GM12864 (cell line): ENCODE data around the gene CELF1.
A peak's percentile ranks its signal among the peaks of the same experiment; 100 is the strongest.
"Not testable (repeated sequence)": the region's sequence is repeated elsewhere in the genome, so short reads cannot be mapped to it uniquely, and the experiment has no call there.

Source experiments
- DNase-seq: peaks from one replicate; pipeline ENCODE4 v3.0.0-alpha.2; 2011; ENCODE audit warnings: low read depth
- H3K4me3 ChIP-seq: 2 replicates; pipeline ENCODE4 v1.5.1; 2011; ENCODE audit warnings: mild to moderate bottlenecking, low read depth, low read length, control low read depth
- CTCF ChIP-seq: IDR thresholded peaks from 2 replicates; pipeline ENCODE4 v1.5.1; 2011; ENCODE audit warnings: low read depth, mild to moderate bottlenecking, moderate library complexity, low read length, control low read depth, inconsistent platforms; ENCODE audit errors: missing control alignments

CELF1 gene

GRCh38 chr11:47565340-47566148, 12.6 kb upstream of the CELF1 start, which contains the start of gene PTPMT1:
Gene PTPMT1 (plus strand): TSS chr11:47565599. CDS start chr11:47565623, 24 bp downstream.
- peak within 1 kb of the TSS; percentile 99 for H3K4me3 ChIP-seq
- TF ChIP-seq CTCF, result no peak
- DNase-seq, result peak; percentile 24

DNA sequence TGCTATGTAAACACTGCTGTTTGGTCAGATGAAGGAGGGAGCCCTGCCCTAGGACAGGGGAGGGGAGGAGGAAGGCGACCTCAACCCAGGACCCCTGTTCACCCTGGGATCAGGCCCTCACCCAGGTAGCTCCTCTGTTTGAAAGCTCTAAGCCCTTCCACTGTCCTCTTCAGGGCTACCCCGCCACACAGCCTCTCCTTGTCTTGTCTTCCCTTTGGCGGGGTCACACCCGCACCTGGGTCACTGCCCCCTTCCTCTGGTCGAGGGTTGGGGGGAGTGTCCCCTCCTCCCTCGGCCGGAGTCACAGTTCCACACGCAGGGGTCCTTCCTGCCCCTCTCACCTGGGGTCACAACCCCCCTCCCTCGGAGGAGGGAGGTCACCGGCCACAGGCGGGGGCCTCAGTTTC, 12.0 kb upstream of the CELF1 start:
- H3K4me3 ChIP-seq, result peak overlapping the region; percentile 99
- TF ChIP-seq CTCF, result no peak
- DNase-seq, result no peak

- not testable (repeated sequence) for DNase-seq, H3K4me3 ChIP-seq
Observed at GRCh38 chr11:47564366-47564765, 11.4 kb upstream of the CELF1 start.

GRCh38 chr11:47562393-47562792, 9.5 kb upstream of the CELF1 start:
- DNase-seq, H3K4me3 ChIP-seq: not testable (repeated sequence)

- TF ChIP-seq CTCF, result no peak
- no peak for DNase-seq
- H3K4me3 ChIP-seq, result no peak overlapping the region
Observed at GRCh38 chr11:47560426-47560825, 7.5 kb upstream of the CELF1 start.

- TF ChIP-seq CTCF, result no peak
Observed at GRCh38 chr11:47558695-47559094, 5.8 kb upstream of the CELF1 start.

DNA sequence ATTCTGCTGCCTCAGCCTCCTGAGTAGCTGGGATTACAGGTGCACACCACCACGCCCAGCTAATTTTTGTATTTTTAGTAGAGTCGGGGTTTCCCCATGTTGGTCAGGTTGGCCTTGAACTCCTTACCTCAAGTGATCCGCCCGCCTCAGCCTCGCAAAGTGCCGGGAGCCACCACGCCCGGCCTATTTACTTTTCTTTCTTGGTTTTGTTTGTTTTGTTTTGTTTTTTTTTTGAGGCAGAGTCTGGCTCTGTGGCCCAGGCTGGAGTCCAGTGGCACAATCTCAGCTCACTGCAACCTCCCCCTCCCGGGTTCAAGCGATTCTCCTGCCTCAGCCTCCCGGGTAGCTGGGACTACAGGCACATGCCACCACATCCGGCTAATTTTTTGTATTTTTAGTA, 4.1 kb upstream of the CELF1 start:
- H3K4me3 ChIP-seq, DNase-seq: not testable (repeated sequence)

More at GRCh38 chr11:47558695-47559094, 5.8 kb upstream of the CELF1 start:
- H3K4me3 ChIP-seq, result no peak overlapping the region
- DNase-seq, result no peak

- TF ChIP-seq CTCF, result no peak
- peak overlapping the region; percentile 62 for H3K4me3 ChIP-seq
- no peak for DNase-seq
Observed at GRCh38 chr11:47553406-47553743, 443 bp upstream of the CELF1 start.
